Astrocyte (in vitro differentiated cells and primary cell): ENCODE results near the gene RAET1E. TPM values are rescaled to one million over a fixed set of nuclear protein-coding genes. Genes with fewer than 3 reads are reported as not detected.
"Not testable (repeated sequence)": the region's sequence is repeated elsewhere in the genome, so short reads cannot be mapped to it uniquely, and the experiment has no call there.

ENCODE experiments used
- DNase-seq: peaks from one replicate; pipeline ENCODE4 v3.0.0-alpha.2; 2010; ENCODE audit warnings: low read depth
- FAIRE-seq: peaks from 2 replicates; lab custom pipeline; 2011; peaks lifted over from hg19 to GRCh38; lab: Jason Lieb, UNC
- H2AFZ ChIP-seq: 2 replicates; pipeline ENCODE4 v1.6.0; 2012; ENCODE audit warnings: low read depth, low read length, inconsistent platforms
- H3K27ac ChIP-seq: 2 replicates; pipeline ENCODE4 v1.5.1; 2011; ENCODE audit warnings: low read depth, low read length, inconsistent platforms
- H3K27me3 ChIP-seq: 2 replicates; pipeline ENCODE4 v1.6.0; 2011; ENCODE audit warnings: low read length, inconsistent platforms; ENCODE audit not compliant: insufficient read depth
- H3K36me3 ChIP-seq: 2 replicates; pipeline ENCODE4 v1.5.1; 2011; ENCODE audit warnings: low read length, inconsistent platforms; ENCODE audit not compliant: insufficient read depth
- H3K4me1 ChIP-seq: 2 replicates; pipeline ENCODE4 v1.5.1; 2011; ENCODE audit warnings: low read length, inconsistent platforms; ENCODE audit not compliant: insufficient read depth
- H3K4me2 ChIP-seq: 2 replicates; pipeline ENCODE4 v1.6.0; 2012; ENCODE audit warnings: low read length, inconsistent platforms
- H3K4me3 ChIP-seq: 2 replicates; pipeline ENCODE4 v1.5.1; 2011; ENCODE audit warnings: low read depth, mild to moderate bottlenecking, low read length, inconsistent platforms; ENCODE audit not compliant: insufficient read depth
- H3K79me2 ChIP-seq: 2 replicates; pipeline ENCODE4 v1.6.0; 2012; ENCODE audit warnings: mild to moderate bottlenecking, low read length, inconsistent platforms; ENCODE audit not compliant: insufficient read depth
- H3K9ac ChIP-seq: 2 replicates; pipeline ENCODE4 v1.6.0; 2012; ENCODE audit warnings: mild to moderate bottlenecking, low read length, inconsistent platforms
- H3K9me3 ChIP-seq: 2 replicates; pipeline ENCODE4 v1.5.1; 2012; ENCODE audit warnings: low read depth, mild to moderate bottlenecking, low read length, inconsistent platforms; ENCODE audit not compliant: insufficient read depth
- H4K20me1 ChIP-seq: 2 replicates; pipeline ENCODE4 v1.6.0; 2012; ENCODE audit warnings: low read length, inconsistent platforms; ENCODE audit not compliant: insufficient read depth
- H3K27ac Mint-ChIP-seq: one replicate; pipeline ENCODE4 v1.8.0; 2021; ENCODE audit warnings: mild to moderate bottlenecking, mixed read lengths; ENCODE audit not compliant: unreplicated experiment
- H3K27me3 Mint-ChIP-seq: one replicate; pipeline ENCODE4 v1.8.0; 2021; ENCODE audit warnings: low read depth, mixed read lengths; ENCODE audit not compliant: unreplicated experiment
- H3K36me3 Mint-ChIP-seq: one replicate; pipeline ENCODE4 v1.8.0; 2021; ENCODE audit warnings: low read depth, mixed read lengths; ENCODE audit not compliant: unreplicated experiment
- H3K4me1 Mint-ChIP-seq: one replicate; pipeline ENCODE4 v1.8.0; 2021; ENCODE audit warnings: low read depth, mixed read lengths; ENCODE audit not compliant: unreplicated experiment
- H3K4me3 Mint-ChIP-seq: one replicate; pipeline ENCODE4 v1.8.0; 2021; ENCODE audit warnings: mild to moderate bottlenecking, moderate library complexity, mixed read lengths; ENCODE audit not compliant: unreplicated experiment
- H3K9me3 Mint-ChIP-seq: one replicate; pipeline ENCODE4 v1.8.0; 2021; ENCODE audit warnings: mild to moderate bottlenecking, mixed read lengths; ENCODE audit not compliant: unreplicated experiment
- CTCF ChIP-seq: IDR thresholded peaks from 2 replicates; pipeline ENCODE4 v1.5.1; 2011; ENCODE audit warnings: low read depth, mild to moderate bottlenecking, inconsistent platforms, low read length, moderate library complexity; ENCODE audit not compliant: insufficient read depth
- EZH2 ChIP-seq: IDR thresholded peaks from 2 replicates; pipeline ENCODE4 v1.6.1; 2012; ENCODE audit warnings: mild to moderate bottlenecking, low read length, inconsistent platforms; ENCODE audit not compliant: insufficient read depth
- total RNA-seq: library from RNA; stranded (reverse); gene quantifications from 2 replicates; pipeline ENCODE4 v1.2.1, GENCODE V29; 2021

RAET1E gene
- total RNA-seq, 1 donor from 2014 or later: not detected

DNA sequence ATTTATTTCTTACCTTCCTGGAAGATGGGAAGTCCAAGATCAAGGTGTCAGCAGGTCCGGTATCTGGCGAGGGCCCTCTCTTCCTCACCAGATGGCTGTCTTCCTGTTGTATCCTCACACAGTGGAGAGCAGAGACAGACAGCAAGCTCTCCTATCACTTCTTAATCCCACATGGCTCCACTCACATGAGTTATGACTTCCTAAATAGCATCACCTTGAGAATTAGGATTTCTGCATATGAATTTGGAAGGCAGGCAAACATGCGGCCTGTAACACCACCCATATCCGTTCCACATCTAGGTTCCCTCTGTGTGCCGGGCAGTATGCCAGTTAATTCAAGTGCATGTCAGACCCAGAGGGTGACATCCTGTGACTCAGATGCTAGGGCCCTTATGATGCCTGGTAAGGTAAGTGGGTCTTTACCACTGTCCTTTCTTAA is 2.1 kb downstream of the RAET1E start:
- DNase-seq (peak; percentile 57), FAIRE-seq (no peak)
- no peak overlapping the region for H3K4me3 ChIP-seq
- no peaks in the 10 kb centered on the region for H3K36me3 ChIP-seq
- Mint-ChIP-seq H3K4me3 (no peak overlapping the region), H3K9me3 (no peaks in the 10 kb centered on the region), H3K4me1 (peaks cover 9% of the 10 kb centered on the region), H3K27ac (no peak overlapping the region), H3K27me3 (peaks cover 50% of the 10 kb centered on the region), H3K36me3 (no peaks in the 10 kb centered on the region)
- no peaks in the 10 kb centered on the region for H3K27me3 ChIP-seq
- H2AFZ ChIP-seq: no peak overlapping the region
- TF ChIP-seq CTCF (no peak), EZH2 (no peak)
- H3K9me3 ChIP-seq: no peaks in the 10 kb centered on the region
- H4K20me1 ChIP-seq: no peaks in the 10 kb centered on the region
- no peaks in the 10 kb centered on the region for H3K79me2 ChIP-seq
- no peak overlapping the region for H3K27ac ChIP-seq
- no peak overlapping the region for H3K9ac ChIP-seq
- H3K4me1 ChIP-seq: peaks cover 26% of the 10 kb centered on the region
- peak overlapping the region; percentile 73 for H3K4me2 ChIP-seq

DNA sequence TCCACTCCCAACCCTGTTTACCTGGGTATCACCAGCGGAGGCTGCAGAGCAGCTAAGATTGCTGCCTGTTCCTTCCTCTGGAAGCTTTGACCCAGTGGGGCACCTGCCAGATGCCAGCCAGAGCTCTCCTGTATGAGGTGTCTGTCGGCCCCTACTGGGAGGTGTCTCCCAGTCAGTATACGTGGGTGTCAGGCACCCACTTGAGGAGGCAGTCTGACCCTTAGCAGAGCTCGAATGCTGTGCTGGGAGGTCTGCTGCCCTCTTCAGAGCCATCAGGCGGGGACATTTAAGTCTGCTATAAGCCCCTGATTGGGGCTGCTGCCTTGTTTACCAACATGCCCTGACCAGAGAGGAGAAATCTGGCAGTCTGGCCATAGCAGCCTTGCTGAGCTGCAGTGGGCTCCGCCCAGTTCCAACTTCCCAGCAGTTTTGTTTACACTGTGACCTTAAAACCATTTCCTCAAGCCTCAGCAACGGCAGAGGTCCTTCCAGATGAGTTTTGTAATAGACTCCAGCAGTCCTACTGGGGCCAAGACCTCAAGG is 2.8 kb downstream of the RAET1E start:
- H3K27ac ChIP-seq: no peak overlapping the region
- peaks cover 13% of the 10 kb centered on the region for H3K4me1 Mint-ChIP-seq

DNA sequence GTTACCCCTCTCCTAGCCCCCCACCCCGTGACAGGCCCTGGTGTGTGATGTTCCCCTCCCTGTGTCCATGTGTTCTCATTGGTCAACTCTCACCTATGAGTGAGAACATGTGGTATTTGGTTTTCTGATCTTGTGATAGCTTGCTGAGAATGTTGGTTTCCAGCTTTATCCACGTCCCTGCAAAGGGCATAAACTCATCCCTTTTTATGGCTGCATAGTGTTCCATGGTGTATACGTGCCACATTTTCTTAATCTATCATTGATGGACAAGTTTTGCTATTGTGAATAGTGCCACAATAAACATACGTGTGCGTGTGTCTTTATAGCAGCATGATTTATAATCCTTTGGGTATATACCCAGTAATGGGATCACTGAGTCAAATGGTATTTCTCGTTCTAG is 6.0 kb downstream of the RAET1E start:
- H3K36me3 ChIP-seq, DNase-seq, H3K9me3 ChIP-seq, H3K9ac ChIP-seq, H3K4me2 ChIP-seq, H3K27me3 ChIP-seq, FAIRE-seq, H3K27ac Mint-ChIP-seq, H2AFZ ChIP-seq, H4K20me1 ChIP-seq, H3K79me2 ChIP-seq, H3K4me3 ChIP-seq, H3K9me3 Mint-ChIP-seq, H3K36me3 Mint-ChIP-seq, H3K4me3 Mint-ChIP-seq, H3K27ac ChIP-seq: not testable (repeated sequence)
- peaks cover 19% of the 10 kb centered on the region for H3K4me1 ChIP-seq
- Mint-ChIP-seq H3K27me3 (peaks cover 55% of the 10 kb centered on the region), H3K4me1 (peaks cover 13% of the 10 kb centered on the region)

More for the DNA sequence above, 2.8 kb downstream of the RAET1E start:
- Histone ChIP-seq H3K4me2 (peak overlapping the region; percentile 73), H3K27me3 (no peaks in the 10 kb centered on the region), H3K36me3 (no peaks in the 10 kb centered on the region), H3K79me2 (no peaks in the 10 kb centered on the region), H3K4me1 (peaks cover 26% of the 10 kb centered on the region), H3K4me3 (no peak overlapping the region), H3K9ac (no peak overlapping the region), H2AFZ (no peak overlapping the region), H3K9me3 (no peaks in the 10 kb centered on the region), H4K20me1 (no peaks in the 10 kb centered on the region)
- H3K9me3 Mint-ChIP-seq: no peaks in the 10 kb centered on the region
- no peak overlapping the region for H3K4me3 Mint-ChIP-seq
- DNase-seq (peak; percentile 23), FAIRE-seq (no peak)
- no peaks in the 10 kb centered on the region for H3K36me3 Mint-ChIP-seq
- H3K27ac Mint-ChIP-seq: no peak overlapping the region
- TF ChIP-seq EZH2 (no peak), CTCF (no peak)
- peaks cover 48% of the 10 kb centered on the region for H3K27me3 Mint-ChIP-seq
